Measurements from ENCODE around the gene ZBTB5.
"Not testable (repeated sequence)": the region's sequence is repeated elsewhere in the genome, so short reads cannot be mapped to it uniquely, and the experiment has no call there.

Gene ZBTB5, protein sequence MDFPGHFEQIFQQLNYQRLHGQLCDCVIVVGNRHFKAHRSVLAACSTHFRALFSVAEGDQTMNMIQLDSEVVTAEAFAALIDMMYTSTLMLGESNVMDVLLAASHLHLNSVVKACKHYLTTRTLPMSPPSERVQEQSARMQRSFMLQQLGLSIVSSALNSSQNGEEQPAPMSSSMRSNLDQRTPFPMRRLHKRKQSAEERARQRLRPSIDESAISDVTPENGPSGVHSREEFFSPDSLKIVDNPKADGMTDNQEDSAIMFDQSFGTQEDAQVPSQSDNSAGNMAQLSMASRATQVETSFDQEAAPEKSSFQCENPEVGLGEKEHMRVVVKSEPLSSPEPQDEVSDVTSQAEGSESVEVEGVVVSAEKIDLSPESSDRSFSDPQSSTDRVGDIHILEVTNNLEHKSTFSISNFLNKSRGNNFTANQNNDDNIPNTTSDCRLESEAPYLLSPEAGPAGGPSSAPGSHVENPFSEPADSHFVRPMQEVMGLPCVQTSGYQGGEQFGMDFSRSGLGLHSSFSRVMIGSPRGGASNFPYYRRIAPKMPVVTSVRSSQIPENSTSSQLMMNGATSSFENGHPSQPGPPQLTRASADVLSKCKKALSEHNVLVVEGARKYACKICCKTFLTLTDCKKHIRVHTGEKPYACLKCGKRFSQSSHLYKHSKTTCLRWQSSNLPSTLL
- total RNA-seq: 21.7 to 31.6 (median 24.4) reads per million in 3 donors

DNA sequence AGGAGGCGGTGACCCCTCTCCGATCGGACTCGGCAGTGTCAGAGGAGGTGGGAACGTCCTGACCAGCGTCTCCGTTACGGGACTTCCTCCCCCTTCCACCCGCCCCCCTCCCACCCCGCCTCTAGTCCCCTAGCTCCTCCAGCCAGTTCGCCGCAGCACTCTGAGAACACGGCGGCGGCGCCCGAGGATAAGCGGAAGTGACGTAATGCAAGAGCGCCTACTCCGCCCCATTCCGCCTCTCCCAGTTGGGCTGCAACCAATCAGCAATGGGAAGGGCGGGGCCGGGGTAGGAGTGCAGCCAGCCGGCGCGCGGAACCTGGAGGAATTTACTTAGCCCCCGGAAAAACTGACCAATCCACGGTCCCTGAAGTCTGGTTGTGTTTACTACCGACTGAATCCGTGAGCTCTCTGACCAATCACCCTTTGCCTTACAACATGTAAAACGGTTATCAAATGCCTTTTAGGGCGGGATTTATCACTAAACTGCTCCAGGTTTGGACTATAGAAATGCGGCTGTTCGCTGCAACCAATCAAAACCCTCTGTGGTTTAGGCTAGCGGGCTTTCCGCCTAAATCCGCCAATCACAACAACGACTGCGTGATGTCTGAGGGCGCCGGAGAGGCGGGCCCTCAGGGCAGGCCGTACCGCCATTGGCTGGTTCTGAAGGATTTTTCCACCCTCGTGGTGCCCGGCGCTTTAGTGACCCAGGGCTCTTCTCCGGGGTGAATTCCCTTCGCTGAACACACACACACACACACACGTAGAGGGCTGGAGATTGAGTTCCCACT is at the start of gene ZBTB5:
TSS of gene ZBTB5 (minus strand) at position 202 of the 788 bp plus-strand sequence. CDS start 22,899 bp downstream, outside the sequence.
- H3K9me3 ChIP-seq (ENCODE audit: control insufficient read depth, low read length): no peaks in the 10 kb centered on the region
- DNase-seq: peak; percentile 98 to 99 (median 99)
- H3K4me1 ChIP-seq (ENCODE audit: control insufficient read depth, insufficient read depth, low read length, poor library complexity, severe bottlenecking): no peaks in the 10 kb centered on the region
- no peaks in the 10 kb centered on the region for H3K27me3 ChIP-seq (replicated peaks; ENCODE audit: control insufficient read depth, insufficient read depth, low read length, poor library complexity, severe bottlenecking)
- no peaks in the 10 kb centered on the region for H3K36me3 ChIP-seq (ENCODE audit: control insufficient read depth, insufficient read depth, low read length)
- peak within 1 kb of the TSS; percentile 92 for H3K27ac ChIP-seq (ENCODE audit: insufficient read depth, low read length, poor library complexity, severe bottlenecking)
- H3K4me3 ChIP-seq (ENCODE audit: insufficient read depth, low read depth, low read length, poor library complexity, severe bottlenecking): peak within 1 kb of the TSS; percentile 80

DNA sequence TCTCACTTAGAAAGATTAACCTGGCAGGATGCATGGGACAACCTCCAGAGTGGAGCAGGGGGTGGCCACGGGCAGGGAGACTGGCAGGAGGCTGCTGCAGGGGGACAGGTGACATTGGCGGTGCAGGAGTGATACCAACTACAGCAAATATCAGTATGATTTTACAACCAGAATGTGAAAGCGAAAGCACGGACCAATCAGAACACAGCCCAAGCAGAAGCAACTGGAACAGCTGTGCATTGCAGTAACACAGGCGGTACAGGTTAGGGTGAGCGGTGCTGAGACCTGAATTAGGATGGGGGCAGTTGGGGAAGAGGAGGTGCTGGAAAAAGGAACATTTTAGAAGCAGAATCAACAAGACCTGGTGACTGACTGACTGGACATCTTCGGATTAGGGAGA is 49.7 kb upstream of the ZBTB5 start:
- no peaks in the 10 kb centered on the region for H3K4me1 ChIP-seq (ENCODE audit: control insufficient read depth, insufficient read depth, low read length, poor library complexity, severe bottlenecking)
- DNase-seq: no peak
- H3K9me3 ChIP-seq (ENCODE audit: control insufficient read depth, low read length): no peaks in the 10 kb centered on the region
- no peak overlapping the region for H3K27ac ChIP-seq (ENCODE audit: insufficient read depth, low read length, poor library complexity, severe bottlenecking)
- no peaks in the 10 kb centered on the region for H3K36me3 ChIP-seq (ENCODE audit: control insufficient read depth, insufficient read depth, low read length)
- H3K27me3 ChIP-seq (replicated peaks; ENCODE audit: control insufficient read depth, insufficient read depth, low read length, poor library complexity, severe bottlenecking): no peaks in the 10 kb centered on the region
- no peak overlapping the region for H3K4me3 ChIP-seq (ENCODE audit: insufficient read depth, low read depth, low read length, poor library complexity, severe bottlenecking)

DNA sequence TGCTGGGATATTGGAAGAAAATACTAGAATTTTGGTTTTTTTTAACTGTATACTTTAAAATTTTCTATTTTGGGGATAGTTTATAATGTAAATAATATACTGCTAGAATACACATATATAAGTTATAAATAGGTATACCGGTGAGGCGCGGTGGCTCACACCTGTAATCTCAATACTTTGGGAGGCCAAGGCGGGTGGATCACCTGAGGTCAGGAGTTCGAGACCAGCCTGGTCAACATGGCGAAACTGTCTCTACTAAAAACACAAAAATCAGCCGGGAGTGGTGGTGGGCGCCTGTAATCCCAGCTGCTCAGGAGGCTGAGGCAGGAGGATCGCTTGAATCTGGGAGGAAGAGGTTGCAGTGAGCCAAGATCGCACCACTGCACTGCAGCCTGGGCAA is 49.2 kb upstream of the ZBTB5 start:
- H3K36me3 ChIP-seq (ENCODE audit: control insufficient read depth, insufficient read depth, low read length); DNase-seq; H3K27me3 ChIP-seq (replicated peaks; ENCODE audit: control insufficient read depth, insufficient read depth, low read length, poor library complexity, severe bottlenecking); H3K4me1 ChIP-seq (ENCODE audit: control insufficient read depth, insufficient read depth, low read length, poor library complexity, severe bottlenecking); H3K9me3 ChIP-seq (ENCODE audit: control insufficient read depth, low read length); H3K27ac ChIP-seq (ENCODE audit: insufficient read depth, low read length, poor library complexity, severe bottlenecking); H3K4me3 ChIP-seq (ENCODE audit: insufficient read depth, low read depth, low read length, poor library complexity, severe bottlenecking): not testable (repeated sequence)

DNA sequence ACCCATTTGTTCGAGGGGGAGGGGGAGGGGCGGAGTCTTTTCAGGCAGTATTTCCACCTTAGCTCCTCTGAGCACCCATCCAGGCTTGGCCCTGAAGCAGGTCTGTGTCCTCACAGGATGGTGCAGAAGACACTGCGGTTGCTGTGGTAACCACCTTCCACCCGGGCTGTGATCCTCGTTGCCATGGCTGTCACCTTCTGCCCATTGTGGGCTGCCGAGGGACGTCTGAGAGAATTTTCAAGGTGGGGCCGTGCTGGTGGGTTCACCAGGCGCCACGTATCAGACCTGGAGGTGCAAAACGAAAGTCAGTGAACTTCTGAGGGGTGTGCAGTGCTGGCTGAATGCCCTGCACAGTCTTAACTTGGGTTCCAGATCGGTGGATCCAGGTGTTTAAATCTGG is 47.2 kb upstream of the ZBTB5 start:
- H3K27ac ChIP-seq (ENCODE audit: insufficient read depth, low read length, poor library complexity, severe bottlenecking): no peak overlapping the region
- no peaks in the 10 kb centered on the region for H3K4me1 ChIP-seq (ENCODE audit: control insufficient read depth, insufficient read depth, low read length, poor library complexity, severe bottlenecking)
- H3K36me3 ChIP-seq (ENCODE audit: control insufficient read depth, insufficient read depth, low read length): no peaks in the 10 kb centered on the region
- H3K27me3 ChIP-seq (replicated peaks; ENCODE audit: control insufficient read depth, insufficient read depth, low read length, poor library complexity, severe bottlenecking): no peaks in the 10 kb centered on the region
- no peak overlapping the region for H3K4me3 ChIP-seq (ENCODE audit: insufficient read depth, low read depth, low read length, poor library complexity, severe bottlenecking)
- H3K9me3 ChIP-seq (ENCODE audit: control insufficient read depth, low read length): no peaks in the 10 kb centered on the region
- peak in 1 of 3 donors; percentile 51 for DNase-seq

GRCh38 chr9:37511016-37512010 is 46.1 kb upstream of the ZBTB5 start:
- Histone ChIP-seq H3K36me3 (ENCODE audit: control insufficient read depth, insufficient read depth, low read length) (no peaks in the 10 kb centered on the region), H3K4me3 (ENCODE audit: insufficient read depth, low read depth, low read length, poor library complexity, severe bottlenecking) (no peak overlapping the region), H3K27me3 (replicated peaks; ENCODE audit: control insufficient read depth, insufficient read depth, low read length, poor library complexity, severe bottlenecking) (no peaks in the 10 kb centered on the region), H3K9me3 (ENCODE audit: control insufficient read depth, low read length) (no peaks in the 10 kb centered on the region), H3K4me1 (ENCODE audit: control insufficient read depth, insufficient read depth, low read length, poor library complexity, severe bottlenecking) (no peaks in the 10 kb centered on the region), H3K27ac (ENCODE audit: insufficient read depth, low read length, poor library complexity, severe bottlenecking) (no peak overlapping the region)
- DNase-seq: no peak

- not testable (repeated sequence) for H3K9me3 ChIP-seq (ENCODE audit: control insufficient read depth, low read length); H3K4me3 ChIP-seq (ENCODE audit: insufficient read depth, low read depth, low read length, poor library complexity, severe bottlenecking); H3K27ac ChIP-seq (ENCODE audit: insufficient read depth, low read length, poor library complexity, severe bottlenecking); DNase-seq; H3K27me3 ChIP-seq (replicated peaks; ENCODE audit: control insufficient read depth, insufficient read depth, low read length, poor library complexity, severe bottlenecking); H3K36me3 ChIP-seq (ENCODE audit: control insufficient read depth, insufficient read depth, low read length); H3K4me1 ChIP-seq (ENCODE audit: control insufficient read depth, insufficient read depth, low read length, poor library complexity, severe bottlenecking)
Observed at GRCh38 chr9:37510053-37510452, 44.8 kb upstream of the ZBTB5 start.

GRCh38 chr9:37509536-37509935 is 44.3 kb upstream of the ZBTB5 start:
- Histone ChIP-seq H3K4me1 (ENCODE audit: control insufficient read depth, insufficient read depth, low read length, poor library complexity, severe bottlenecking) (no peaks in the 10 kb centered on the region), H3K27me3 (replicated peaks; ENCODE audit: control insufficient read depth, insufficient read depth, low read length, poor library complexity, severe bottlenecking) (no peaks in the 10 kb centered on the region), H3K36me3 (ENCODE audit: control insufficient read depth, insufficient read depth, low read length) (no peaks in the 10 kb centered on the region), H3K27ac (ENCODE audit: insufficient read depth, low read length, poor library complexity, severe bottlenecking) (no peak overlapping the region), H3K4me3 (ENCODE audit: insufficient read depth, low read depth, low read length, poor library complexity, severe bottlenecking) (no peak overlapping the region), H3K9me3 (ENCODE audit: control insufficient read depth, low read length) (no peaks in the 10 kb centered on the region)
- DNase-seq: no peak

DNA sequence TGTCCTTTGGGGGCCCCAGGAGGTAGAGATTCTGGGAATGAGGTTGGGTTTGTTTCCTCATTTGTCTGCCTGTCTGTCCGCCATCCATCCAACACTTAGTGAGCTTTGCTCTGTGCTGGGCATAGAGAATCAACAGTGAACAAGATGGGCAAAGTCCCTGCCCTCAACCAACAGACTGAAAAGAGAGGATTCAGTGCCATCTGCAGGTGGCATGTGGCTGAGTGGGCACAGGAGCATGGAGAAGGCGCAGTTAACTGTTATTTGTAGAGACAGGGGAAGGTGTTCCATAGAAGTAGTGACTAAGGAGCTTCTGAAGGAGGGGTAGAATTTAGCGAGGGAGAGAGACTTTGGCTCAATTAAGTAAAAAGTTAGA is 43.6 kb upstream of the ZBTB5 start:
- Histone ChIP-seq H3K9me3 (ENCODE audit: control insufficient read depth, low read length) (no peaks in the 10 kb centered on the region), H3K4me3 (ENCODE audit: insufficient read depth, low read depth, low read length, poor library complexity, severe bottlenecking) (no peak overlapping the region), H3K36me3 (ENCODE audit: control insufficient read depth, insufficient read depth, low read length) (peaks cover under 1% of the 10 kb centered on the region), H3K4me1 (ENCODE audit: control insufficient read depth, insufficient read depth, low read length, poor library complexity, severe bottlenecking) (peaks cover 1% of the 10 kb centered on the region), H3K27me3 (replicated peaks; ENCODE audit: control insufficient read depth, insufficient read depth, low read length, poor library complexity, severe bottlenecking) (no peaks in the 10 kb centered on the region), H3K27ac (ENCODE audit: insufficient read depth, low read length, poor library complexity, severe bottlenecking) (no peak overlapping the region)
- DNase-seq: no peak

DNA sequence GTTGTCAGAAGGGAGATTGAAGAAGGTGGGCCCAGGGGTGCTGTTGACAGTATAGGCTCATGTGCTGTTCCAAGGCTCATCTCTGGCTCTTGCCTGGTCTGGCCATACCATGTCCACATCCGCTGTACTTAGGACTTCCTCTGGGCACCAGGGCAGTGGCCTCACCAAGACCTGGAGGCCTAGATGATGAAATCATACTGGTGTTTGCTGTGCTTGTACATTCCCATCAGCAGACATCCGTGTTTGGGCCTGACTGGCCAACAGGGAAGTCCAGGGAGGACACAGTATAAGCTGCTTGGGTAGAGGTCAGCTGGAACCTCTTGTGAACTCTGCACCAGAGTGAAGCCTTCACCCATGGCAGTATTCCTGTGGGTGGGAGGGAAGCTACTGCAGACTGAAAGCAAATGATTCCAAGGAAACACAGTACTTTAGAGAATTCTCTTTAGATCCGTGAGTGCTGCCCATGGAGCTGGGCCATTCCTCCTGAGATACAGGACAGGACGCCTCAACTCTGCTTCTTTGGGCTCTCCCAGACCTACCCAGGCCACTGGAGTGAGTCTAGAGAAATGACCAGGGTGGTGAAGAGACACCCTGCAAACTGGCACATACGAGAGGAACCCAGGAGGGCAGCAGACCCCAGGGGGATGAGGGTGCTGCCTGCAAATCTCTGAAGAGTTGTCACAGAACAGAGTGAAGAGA is 43.0 kb upstream of the ZBTB5 start:
- Histone ChIP-seq H3K36me3 (ENCODE audit: control insufficient read depth, insufficient read depth, low read length) (peaks cover 6% of the 10 kb centered on the region), H3K27me3 (replicated peaks; ENCODE audit: control insufficient read depth, insufficient read depth, low read length, poor library complexity, severe bottlenecking) (no peaks in the 10 kb centered on the region), H3K27ac (ENCODE audit: insufficient read depth, low read length, poor library complexity, severe bottlenecking) (no peak overlapping the region), H3K4me3 (ENCODE audit: insufficient read depth, low read depth, low read length, poor library complexity, severe bottlenecking) (no peak overlapping the region), H3K9me3 (ENCODE audit: control insufficient read depth, low read length) (no peaks in the 10 kb centered on the region), H3K4me1 (ENCODE audit: control insufficient read depth, insufficient read depth, low read length, poor library complexity, severe bottlenecking) (peaks cover 5% of the 10 kb centered on the region)
- DNase-seq: no peak
